GM23338 (cell line): ENCODE results near the gene MAP3K4. TPM values are rescaled to one million over a fixed set of nuclear protein-coding genes. Genes with fewer than 3 reads are reported as not detected.

ENCODE experiments used
- ATAC-seq: fragments of 200-7000 bp; cut with Tn5 transposase; 3 replicates; pipeline ENCODE4 v1.9.1; 2020
- DNase-seq: peaks from one replicate; pipeline ENCODE4 v3.0.0-alpha.2; 2015; ENCODE audit warnings: low spot score
- H2AFZ ChIP-seq: fragments of 200-600 bp; sonication (generic); 2 replicates; pipeline ENCODE4 v1.8.0; 2016; ENCODE audit warnings: antibody characterized with exemption, mild to moderate bottlenecking, moderate library complexity
- H3F3A ChIP-seq: fragments of 200-600 bp; sonication (generic); replicated peaks from 2 replicates; pipeline ENCODE4 v1.8.0; 2017; ENCODE audit warnings: antibody characterized with exemption, mixed run types, low read depth
- H3K27ac ChIP-seq: fragments of 200-600 bp; sonication (generic); 2 replicates; pipeline ENCODE4 v1.6.1; 2016; ENCODE audit warnings: low read depth
- H3K27me3 ChIP-seq: fragments of 200-600 bp; sonication (generic); 2 replicates; pipeline ENCODE4 v1.8.0; 2016; ENCODE audit warnings: mild to moderate bottlenecking, mixed run types, moderate library complexity; ENCODE audit not compliant: insufficient read depth
- H3K36me3 ChIP-seq: fragments of 200-600 bp; sonication (generic); 2 replicates; pipeline ENCODE4 v1.8.0; 2016; ENCODE audit warnings: mild to moderate bottlenecking; ENCODE audit not compliant: insufficient read depth
- H3K4me1 ChIP-seq: fragments of 200-600 bp; sonication (generic); 2 replicates; pipeline ENCODE4 v1.8.0; 2016; ENCODE audit warnings: mild to moderate bottlenecking, moderate library complexity; ENCODE audit not compliant: insufficient read depth
- H3K4me2 ChIP-seq: fragments of 200-600 bp; sonication (generic); 2 replicates; pipeline ENCODE4 v1.7.1; 2017; ENCODE audit warnings: mixed run types
- H3K4me3 ChIP-seq: fragments of 200-600 bp; sonication (generic); 2 replicates; pipeline ENCODE4 v1.6.1; 2016; ENCODE audit warnings: mixed run types
- H3K79me2 ChIP-seq: fragments of 200-600 bp; sonication (generic); replicated peaks from 2 replicates; pipeline ENCODE4 v1.8.0; 2017; ENCODE audit warnings: mild to moderate bottlenecking; ENCODE audit not compliant: insufficient read depth
- H3K9me2 ChIP-seq: fragments of 200-600 bp; sonication (generic); 2 replicates; pipeline ENCODE4 v1.8.0; 2017; ENCODE audit not compliant: insufficient read depth
- H4K20me1 ChIP-seq: fragments of 200-600 bp; sonication (generic); replicated peaks from 2 replicates; pipeline ENCODE4 v1.8.0; 2017; ENCODE audit warnings: mild to moderate bottlenecking; ENCODE audit not compliant: insufficient read depth
- H3K27ac Mint-ChIP-seq: 2 replicates; pipeline ENCODE4 v1.8.0; 2020; ENCODE audit warnings: inconsistent platforms, mild to moderate bottlenecking, moderate library complexity, mixed read lengths
- H3K27me3 Mint-ChIP-seq: 3 replicates; pipeline ENCODE4 v1.8.0; 2022; ENCODE audit warnings: low read depth, mild to moderate bottlenecking, moderate library complexity, mixed read lengths, inconsistent platforms; ENCODE audit not compliant: insufficient read depth, poor library complexity
- H3K36me3 Mint-ChIP-seq: 3 replicates; pipeline ENCODE4 v1.8.0; 2021; ENCODE audit warnings: low read depth, mild to moderate bottlenecking, inconsistent platforms, moderate library complexity, mixed read lengths
- H3K4me1 Mint-ChIP-seq: 3 replicates; pipeline ENCODE4 v1.8.0; 2020; ENCODE audit warnings: mild to moderate bottlenecking, inconsistent platforms, mixed read lengths
- H3K4me3 Mint-ChIP-seq: 3 replicates; pipeline ENCODE4 v1.8.0; 2021; ENCODE audit warnings: moderate library complexity, mild to moderate bottlenecking, inconsistent platforms, mixed read lengths
- H3K9me3 Mint-ChIP-seq: 3 replicates; pipeline ENCODE4 v1.8.0; 2020; ENCODE audit warnings: moderate library complexity, mild to moderate bottlenecking, inconsistent platforms, mixed read lengths
- CREB1 ChIP-seq: fragments of 250-450 bp; sonication (Bioruptor Pico); IDR thresholded peaks from 2 replicates; pipeline ENCODE4 v1.5.0; 2020; ENCODE audit warnings: low read depth, mild to moderate bottlenecking, moderate library complexity
- ETS1 ChIP-seq: IDR thresholded peaks from 2 replicates; pipeline ENCODE4 v1.6.1; 2016; ENCODE audit warnings: antibody characterized with exemption
- EZH2 ChIP-seq: fragments of 200-600 bp; sonication (generic); IDR thresholded peaks from one replicate; pipeline ENCODE4 v1.8.0; 2017; ENCODE audit warnings: antibody characterized with exemption, mild to moderate bottlenecking, low read depth; ENCODE audit not compliant: unreplicated experiment
- JUNB ChIP-seq: IDR thresholded peaks from one replicate; pipeline ENCODE4 v1.6.1; 2016; ENCODE audit warnings: antibody characterized with exemption; ENCODE audit not compliant: unreplicated experiment
- NANOG ChIP-seq: IDR thresholded peaks from 2 replicates; pipeline ENCODE4 v1.6.1; 2016; ENCODE audit warnings: antibody characterized with exemption, borderline replicate concordance
- POLR2AphosphoS5 ChIP-seq: IDR thresholded peaks from 2 replicates; pipeline ENCODE4 v1.6.1; 2016; ENCODE audit warnings: antibody characterized with exemption, low read depth
- REST ChIP-seq: IDR thresholded peaks from one replicate; pipeline ENCODE4 v1.6.1; 2018; ENCODE audit warnings: antibody characterized with exemption; ENCODE audit not compliant: unreplicated experiment
- STAT1 ChIP-seq: IDR thresholded peaks from one replicate; pipeline ENCODE4 v1.6.1; 2016; ENCODE audit warnings: antibody characterized with exemption; ENCODE audit not compliant: unreplicated experiment
- ZNF114 ChIP-seq: fragments of 250-450 bp; sonication (Bioruptor Pico); IDR thresholded peaks from 2 replicates; pipeline ENCODE4 v1.5.0; 2020; ENCODE audit warnings: mild to moderate bottlenecking, moderate library complexity
- long read RNA-seq: library from polyadenylated mRNA; unstranded; transcript quantifications from one replicate; pipeline ENCODE4 v2.0.0, GENCODE V29; 2020; ENCODE audit not compliant: unreplicated experiment
- polyA plus RNA-seq: library from polyadenylated mRNA; unstranded; fragments of >200 nt; fragmentation: Nextera tagmentation; extraction: Ambion mirVana; gene quantifications from 2 replicates; pipeline ENCODE4 v1.2.1, GENCODE V29; 2016
- total RNA-seq: library from RNA; depleted of rRNA; stranded (reverse); fragments of >200 nt; shearing (Covaris generic); gene quantifications from 2 replicates; pipeline ENCODE4 v1.2.3, GENCODE V29; 2014; rRNA removed
- TF ChIP-seq, protein P1 (sequence below), 2 experiments: fragments of 200-600 bp in 1 of 2; sonication (generic) in 1 of 2; conservative IDR thresholded peaks; 2 replicates each; pipeline versions ENCODE4 v1.5.1 to v1.6.1; 2016 to 2017; ENCODE audit warnings: antibody characterized with exemption in 2 of 2, low read depth in 2 of 2, mild to moderate bottlenecking in 2 of 2, moderate library complexity in 1 of 2

The MAP3K4 gene, protein sequence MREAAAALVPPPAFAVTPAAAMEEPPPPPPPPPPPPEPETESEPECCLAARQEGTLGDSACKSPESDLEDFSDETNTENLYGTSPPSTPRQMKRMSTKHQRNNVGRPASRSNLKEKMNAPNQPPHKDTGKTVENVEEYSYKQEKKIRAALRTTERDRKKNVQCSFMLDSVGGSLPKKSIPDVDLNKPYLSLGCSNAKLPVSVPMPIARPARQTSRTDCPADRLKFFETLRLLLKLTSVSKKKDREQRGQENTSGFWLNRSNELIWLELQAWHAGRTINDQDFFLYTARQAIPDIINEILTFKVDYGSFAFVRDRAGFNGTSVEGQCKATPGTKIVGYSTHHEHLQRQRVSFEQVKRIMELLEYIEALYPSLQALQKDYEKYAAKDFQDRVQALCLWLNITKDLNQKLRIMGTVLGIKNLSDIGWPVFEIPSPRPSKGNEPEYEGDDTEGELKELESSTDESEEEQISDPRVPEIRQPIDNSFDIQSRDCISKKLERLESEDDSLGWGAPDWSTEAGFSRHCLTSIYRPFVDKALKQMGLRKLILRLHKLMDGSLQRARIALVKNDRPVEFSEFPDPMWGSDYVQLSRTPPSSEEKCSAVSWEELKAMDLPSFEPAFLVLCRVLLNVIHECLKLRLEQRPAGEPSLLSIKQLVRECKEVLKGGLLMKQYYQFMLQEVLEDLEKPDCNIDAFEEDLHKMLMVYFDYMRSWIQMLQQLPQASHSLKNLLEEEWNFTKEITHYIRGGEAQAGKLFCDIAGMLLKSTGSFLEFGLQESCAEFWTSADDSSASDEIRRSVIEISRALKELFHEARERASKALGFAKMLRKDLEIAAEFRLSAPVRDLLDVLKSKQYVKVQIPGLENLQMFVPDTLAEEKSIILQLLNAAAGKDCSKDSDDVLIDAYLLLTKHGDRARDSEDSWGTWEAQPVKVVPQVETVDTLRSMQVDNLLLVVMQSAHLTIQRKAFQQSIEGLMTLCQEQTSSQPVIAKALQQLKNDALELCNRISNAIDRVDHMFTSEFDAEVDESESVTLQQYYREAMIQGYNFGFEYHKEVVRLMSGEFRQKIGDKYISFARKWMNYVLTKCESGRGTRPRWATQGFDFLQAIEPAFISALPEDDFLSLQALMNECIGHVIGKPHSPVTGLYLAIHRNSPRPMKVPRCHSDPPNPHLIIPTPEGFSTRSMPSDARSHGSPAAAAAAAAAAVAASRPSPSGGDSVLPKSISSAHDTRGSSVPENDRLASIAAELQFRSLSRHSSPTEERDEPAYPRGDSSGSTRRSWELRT (N-terminal part only)
- total RNA-seq: 31.8 and 44.4 TPM in 2 replicates
- polyA plus RNA-seq: 48.8 and 56.6 TPM in 2 replicates
- long read RNA-seq, partial matches to known transcripts: 11 of 12 reads
- long read RNA-seq, other reads (novel, unspliced or antisense): 1 of 12 reads

GRCh38 chr6:160991406-160992060 is at the start of gene MAP3K4:
MAP3K4 (plus strand) TSS chr6:160991769; CDS start chr6:160991932, 163 bp downstream.
- peak within 1 kb of the TSS; percentile 87 for H3K4me2 ChIP-seq
- H3K79me2 ChIP-seq: peaks cover 43% of the 10 kb centered on the region
- H3K36me3 ChIP-seq: no peaks in the 10 kb centered on the region
- ATAC-seq: peak; percentile 75
- TF ChIP-seq CREB1: no peak; the same call in none of the 2 replicates
- peak; percentile 43 for TF ChIP-seq POLR2AphosphoS5
- H2AFZ ChIP-seq: peak within 1 kb of the TSS; percentile 84
- H3F3A ChIP-seq: no peaks in the 10 kb centered on the region
- Mint-ChIP-seq H3K27ac (peak within 1 kb of the TSS; percentile 87), H3K4me3 (peak within 1 kb of the TSS; percentile 94), H3K9me3 (peaks cover 11% of the 10 kb centered on the region; the same call in 1 of the 3 replicates), H3K4me1 (peaks cover 22% of the 10 kb centered on the region), H3K27me3 (peaks cover 3% of the 10 kb centered on the region), H3K36me3 (peaks cover 3% of the 10 kb centered on the region; the same call in 1 of the 3 replicates)
- peaks cover 27% of the 10 kb centered on the region for H4K20me1 ChIP-seq
- H3K27me3 ChIP-seq: no peaks in the 10 kb centered on the region
- peaks cover 6% of the 10 kb centered on the region for H3K4me1 ChIP-seq
- H3K4me3 ChIP-seq: peak within 1 kb of the TSS; percentile 77
- DNase-seq: peak; percentile 81
- no peaks in the 10 kb centered on the region for H3K9me2 ChIP-seq
- peak within 1 kb of the TSS; percentile 93 for H3K27ac ChIP-seq

- H3K9me3 Mint-ChIP-seq: no peaks in the 10 kb centered on the region; the same call in 2 of the 3 replicates
- H2AFZ ChIP-seq: no peak overlapping the region
- DNase-seq (no peak), ATAC-seq (no peak)
- no peaks in the 10 kb centered on the region for H3K4me1 ChIP-seq
- H3F3A ChIP-seq: no peaks in the 10 kb centered on the region
- no peak overlapping the region for H3K4me3 Mint-ChIP-seq
- no peak overlapping the region for H3K27ac ChIP-seq
- no peaks in the 10 kb centered on the region for H3K27me3 ChIP-seq
- no peak overlapping the region for H3K4me3 ChIP-seq
- no peaks in the 10 kb centered on the region for H3K36me3 Mint-ChIP-seq
- H3K4me2 ChIP-seq: no peak overlapping the region
- H3K27ac Mint-ChIP-seq: no peak overlapping the region
- no peaks in the 10 kb centered on the region for H3K79me2 ChIP-seq
- no peaks in the 10 kb centered on the region for H3K27me3 Mint-ChIP-seq
- H3K9me2 ChIP-seq: no peaks in the 10 kb centered on the region
- H4K20me1 ChIP-seq: no peaks in the 10 kb centered on the region
- H3K4me1 Mint-ChIP-seq: no peaks in the 10 kb centered on the region
- H3K36me3 ChIP-seq: no peaks in the 10 kb centered on the region
- TF ChIP-seq NANOG (no peak), JUNB (no peak), EZH2 (no peak), STAT1 (no peak), ETS1 (no peak), ZNF114 (CRISPR knock-in tag) (no peak), REST (no peak), CREB1 (no peak)
- TF ChIP-seq, protein P1, sequence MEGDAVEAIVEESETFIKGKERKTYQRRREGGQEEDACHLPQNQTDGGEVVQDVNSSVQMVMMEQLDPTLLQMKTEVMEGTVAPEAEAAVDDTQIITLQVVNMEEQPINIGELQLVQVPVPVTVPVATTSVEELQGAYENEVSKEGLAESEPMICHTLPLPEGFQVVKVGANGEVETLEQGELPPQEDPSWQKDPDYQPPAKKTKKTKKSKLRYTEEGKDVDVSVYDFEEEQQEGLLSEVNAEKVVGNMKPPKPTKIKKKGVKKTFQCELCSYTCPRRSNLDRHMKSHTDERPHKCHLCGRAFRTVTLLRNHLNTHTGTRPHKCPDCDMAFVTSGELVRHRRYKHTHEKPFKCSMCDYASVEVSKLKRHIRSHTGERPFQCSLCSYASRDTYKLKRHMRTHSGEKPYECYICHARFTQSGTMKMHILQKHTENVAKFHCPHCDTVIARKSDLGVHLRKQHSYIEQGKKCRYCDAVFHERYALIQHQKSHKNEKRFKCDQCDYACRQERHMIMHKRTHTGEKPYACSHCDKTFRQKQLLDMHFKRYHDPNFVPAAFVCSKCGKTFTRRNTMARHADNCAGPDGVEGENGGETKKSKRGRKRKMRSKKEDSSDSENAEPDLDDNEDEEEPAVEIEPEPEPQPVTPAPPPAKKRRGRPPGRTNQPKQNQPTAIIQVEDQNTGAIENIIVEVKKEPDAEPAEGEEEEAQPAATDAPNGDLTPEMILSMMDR (conservative IDR thresholded peaks at IDR 0.05; ENCODE audit: low read depth in 2 of 2): no peak
Measured at GRCh38 chr6:160943997-160944396, 47.6 kb upstream of the MAP3K4 start.
